Heart left ventricle (tissue), 16 donors: ENCODE results near the gene NUAK1. TPM values are rescaled to one million over a fixed set of nuclear protein-coding genes. Genes with fewer than 3 reads are reported as not detected.
A peak's percentile ranks its signal among the peaks of the same experiment; 100 is the strongest.

Experiments
- ATAC-seq, 4 donors: fragments of 200-7000 bp; cut with Tn5 transposase; one replicate each; pipeline ENCODE4 v1.9.1; 2020 to 2022; ENCODE audit warnings: moderate library complexity in 4 of 4, mild to moderate bottlenecking in 3 of 4, moderate number of reproducible peaks in 1 of 4
- DNase-seq, 5 donors: peaks; one replicate each; pipeline ENCODE4 v3.0.0-alpha.2; 2020
- H3K27ac ChIP-seq, 12 donors: fragments of 200-600 bp; sonication (generic) in 4 of 12; one replicate each; pipeline versions ENCODE4 v1.5.0 to v1.8.0; 2016 to 2022; ENCODE audit warnings: mild to moderate bottlenecking in 2 of 12
- H3K27me3 ChIP-seq, 9 donors: fragments of 200-600 bp; sonication (generic) in 2 of 9; one replicate each; pipeline versions ENCODE4 v1.5.1 to v1.8.0; 2016 to 2022; ENCODE audit warnings: mild to moderate bottlenecking in 3 of 9
- H3K36me3 ChIP-seq, 9 donors: fragments of 200-600 bp; sonication (generic) in 2 of 9; one replicate each; pipeline versions ENCODE4 v1.5.0 to v1.8.0; 2018 to 2022; ENCODE audit warnings: mild to moderate bottlenecking in 2 of 9
- H3K4me1 ChIP-seq, 12 donors: fragments of 200-600 bp; sonication (generic) in 4 of 12; one replicate each; pipeline versions ENCODE4 v1.5.0 to v1.8.0; 2016 to 2022; ENCODE audit warnings: mild to moderate bottlenecking in 3 of 12
- H3K4me3 ChIP-seq, 12 donors: fragments of 200-600 bp; sonication (generic) in 4 of 12; one replicate each; pipeline versions ENCODE4 v1.5.0 to v1.8.0; 2017 to 2022; ENCODE audit warnings: mild to moderate bottlenecking in 9 of 12, moderate library complexity in 4 of 12
- H3K9me3 ChIP-seq, 12 donors: fragments of 200-600 bp; sonication (generic) in 4 of 12; one replicate each; pipeline versions ENCODE4 v1.5.0 to v1.8.0; 2016 to 2022; ENCODE audit warnings: mild to moderate bottlenecking in 1 of 12
- POLR2A ChIP-seq, 2 donors: fragments of 450-650 bp; IDR thresholded peaks; one replicate each; pipeline ENCODE4 v1.6.1; 2017; ENCODE audit warnings: antibody characterized with exemption in 2 of 2, mild to moderate bottlenecking in 2 of 2, moderate library complexity in 2 of 2
- WGBS, 4 donors: extraction: QIAGEN DNeasy Blood & Tissue Kit in 2 of 4; methylation state at CpG; one replicate each; pipeline versions ENCODE4 v1.1.5 to v1.1.7; 2013 to 2018; 5-methylcytosine and 5-hydroxymethylcytosine counted together
- intact Hi-C, 10 donors: fragments of 100-400 bp; cut with DNase I; formaldehyde crosslinking; loops; one replicate each; pipeline versions ENCODE4 v1.11.1 to v1.14.2; 2022
- polyA plus RNA-seq, 2 donors: library from polyadenylated mRNA; stranded (reverse); fragments of 200-250 nt; gene quantifications; one replicate each; pipeline ENCODE4 v1.2.3, GENCODE V29; 2013
- total RNA-seq, 9 donors: library from RNA; depleted of rRNA in 2 of 9; stranded (reverse); fragments of >200 nt in 2 of 9; fragmentation: NEBNext Ultra II Directional in 3 of 9; extraction: Animal tissue kit (Norgen Biotek cat#: 25700) in 3 of 9; gene quantifications; one replicate each; pipeline versions ENCODE4 v1.1.0 to v1.2.4, GENCODE V29; 2016 to 2023
- TF ChIP-seq, protein P1 (sequence below), 12 donors: fragments of 200-600 bp; sonication (generic) in 4 of 12; IDR thresholded peaks; one replicate each; pipeline versions ENCODE4 v1.5.0 to v1.8.0; 2018 to 2022; ENCODE audit warnings: antibody characterized with exemption in 12 of 12, mild to moderate bottlenecking in 5 of 12
- donor health status: ischemic (EF 13 %, LVEDD 7.1; RV severe dilation, severe dysfunction).
- donor health status: healthy with polysubstance abuse.
- donor health status: DM: no; HTN: yes; CAD: no.
- donor health status: DM: no; HTN: no; CAD: no.
- donor health status: ischemic (EF 25% LVEDD 6.9; RV normal size, moderate dysfunction).
- donor health status: ischemic (EF 25% LVEDD 5.7; RV mildly dilated, moderate dysfunction).
- donor health status: healthy.
- donor health status: DM: yes; HTN: yes; CAD: no.
- donor health status: ischemic (EF 35%, LVEDD 5.7; RV mildly dilated, moderate dysfunction).
- donor health status: nonischemic (EF 11% LVEDD 7.7; RV severe dilation, severe dysfunction).
- donor health status: DM: yes; HTN: yes; CAD: no.
- donor health status: PGD.
- donor health status: ischemic (EF 29% LVEDD 5.4; RV normal size, mild dysfunction).
- donor health status: nonischemic (EF 23%, LVEDD 6.1; RV moderate dilation, normal function).

NUAK1 gene
- total and polyA plus RNA-seq, 11 donors: 10.5 to 50.7 (median 39.4) TPM

DNA sequence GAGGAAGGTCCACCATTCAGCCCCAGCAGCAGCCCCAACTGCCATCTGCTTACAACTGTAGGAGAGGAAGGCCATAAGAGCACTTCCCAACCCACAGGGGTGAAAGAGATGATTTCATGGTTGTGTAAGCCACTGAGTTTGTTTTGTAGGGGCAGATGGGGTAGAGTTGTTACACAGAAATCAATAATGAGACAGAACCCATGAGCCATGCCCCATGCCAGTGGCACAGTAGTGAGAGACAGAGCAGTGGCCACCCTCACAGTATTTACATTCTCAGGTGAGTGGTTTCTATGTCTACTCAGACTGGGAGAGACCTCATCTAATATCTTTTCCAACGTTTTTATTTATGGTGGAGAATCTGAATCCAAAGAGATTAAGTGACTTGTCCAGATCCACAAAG lies 68.6 kb downstream of the NUAK1 start:
- intact Hi-C loops: loop anchor here in 1 of 10 donors (10.0 kb wide), 1 partner anchor 65 kb away; the partner anchor contains the start of gene NUAK1
- no peak overlapping the region for H3K4me3 ChIP-seq
- peaks cover 0 to 55% (median 21%) of the 10 kb centered on the region in 12 donors for H3K4me1 ChIP-seq
- no peak overlapping the region for H3K27ac ChIP-seq
- TF ChIP-seq POLR2A (IDR thresholded peaks at IDR 0.05): no peak
- TF ChIP-seq, protein P1, sequence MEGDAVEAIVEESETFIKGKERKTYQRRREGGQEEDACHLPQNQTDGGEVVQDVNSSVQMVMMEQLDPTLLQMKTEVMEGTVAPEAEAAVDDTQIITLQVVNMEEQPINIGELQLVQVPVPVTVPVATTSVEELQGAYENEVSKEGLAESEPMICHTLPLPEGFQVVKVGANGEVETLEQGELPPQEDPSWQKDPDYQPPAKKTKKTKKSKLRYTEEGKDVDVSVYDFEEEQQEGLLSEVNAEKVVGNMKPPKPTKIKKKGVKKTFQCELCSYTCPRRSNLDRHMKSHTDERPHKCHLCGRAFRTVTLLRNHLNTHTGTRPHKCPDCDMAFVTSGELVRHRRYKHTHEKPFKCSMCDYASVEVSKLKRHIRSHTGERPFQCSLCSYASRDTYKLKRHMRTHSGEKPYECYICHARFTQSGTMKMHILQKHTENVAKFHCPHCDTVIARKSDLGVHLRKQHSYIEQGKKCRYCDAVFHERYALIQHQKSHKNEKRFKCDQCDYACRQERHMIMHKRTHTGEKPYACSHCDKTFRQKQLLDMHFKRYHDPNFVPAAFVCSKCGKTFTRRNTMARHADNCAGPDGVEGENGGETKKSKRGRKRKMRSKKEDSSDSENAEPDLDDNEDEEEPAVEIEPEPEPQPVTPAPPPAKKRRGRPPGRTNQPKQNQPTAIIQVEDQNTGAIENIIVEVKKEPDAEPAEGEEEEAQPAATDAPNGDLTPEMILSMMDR (IDR thresholded peaks at IDR 0.05): no peak
- no peaks in the 10 kb centered on the region for H3K27me3 ChIP-seq
- no peak for DNase-seq
- 47 to 66% (median 53%) methylated on average over 1 of the region's 1 CpG for WGBS, 4 donors
- ATAC-seq: no peak
- peaks cover 0 to 89% (median 55%) of the 10 kb centered on the region in 9 donors for H3K36me3 ChIP-seq
- no peaks in the 10 kb centered on the region for H3K9me3 ChIP-seq

DNA sequence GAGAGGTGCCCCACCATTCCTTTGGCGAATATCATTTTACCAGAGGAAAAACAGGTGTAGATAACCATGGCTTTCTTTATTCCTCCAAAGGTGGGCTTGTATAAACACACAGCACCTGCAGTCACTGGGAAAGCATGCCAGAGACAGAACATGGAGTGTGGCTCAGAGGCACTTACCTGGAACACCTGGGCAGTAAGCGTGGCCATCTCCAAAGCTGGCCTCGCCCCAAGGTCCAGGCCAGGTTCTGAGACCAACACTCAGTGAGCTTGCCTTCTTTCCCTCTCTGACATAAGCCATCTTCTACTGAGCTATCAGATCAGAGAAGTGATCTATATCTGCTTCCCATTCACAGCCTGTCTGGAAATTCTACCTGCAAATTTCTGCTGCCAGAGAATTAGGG lies 70.5 kb downstream of the NUAK1 start:
- WGBS, 4 donors: 93 to 99% (median 97%) methylated on average over 3 of the region's 3 CpGs
- TF ChIP-seq POLR2A (IDR thresholded peaks at IDR 0.05): no peak
- TF ChIP-seq, protein P1 (IDR thresholded peaks at IDR 0.05): no peak
- H3K4me1 ChIP-seq: peaks cover 0 to 56% (median 21%) of the 10 kb centered on the region in 12 donors
- intact Hi-C loops: no loop called here
- H3K9me3 ChIP-seq: no peaks in the 10 kb centered on the region
- ATAC-seq (no peak), DNase-seq (no peak)
- H3K4me3 ChIP-seq: no peak overlapping the region
- H3K27ac ChIP-seq: no peak overlapping the region
- no peaks in the 10 kb centered on the region for H3K27me3 ChIP-seq
- H3K36me3 ChIP-seq: peaks cover 0 to 88% (median 58%) of the 10 kb centered on the region in 9 donors

DNA sequence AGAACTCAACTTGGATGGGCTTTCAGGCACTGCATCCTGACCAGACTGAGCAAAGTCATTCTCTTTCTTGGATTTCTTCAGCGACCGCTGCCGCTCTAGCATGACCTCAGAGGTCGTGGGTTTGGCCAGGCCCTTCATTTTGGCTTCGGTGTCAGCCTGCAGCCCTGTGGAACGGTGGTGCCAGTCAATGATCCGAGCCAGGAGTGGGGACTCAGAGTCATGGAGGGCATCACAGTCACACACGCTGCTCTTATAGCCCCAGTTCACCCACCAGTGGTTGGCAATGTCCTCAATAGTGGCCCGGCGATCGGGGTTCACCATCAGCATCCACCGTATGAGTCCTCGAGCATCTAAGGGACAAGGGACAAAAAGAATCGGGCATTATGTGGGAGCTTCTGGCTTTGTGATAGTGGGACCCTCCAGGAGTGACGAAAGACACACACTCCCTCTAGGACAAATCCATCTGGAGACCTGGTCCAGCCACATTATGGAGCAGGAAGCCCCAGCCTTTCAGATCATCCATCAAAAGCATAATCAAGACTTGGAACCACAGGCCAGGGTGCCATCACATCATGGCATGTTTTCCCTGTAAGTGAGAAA lies 71.0 kb downstream of the NUAK1 start:
- no peaks in the 10 kb centered on the region for H3K27me3 ChIP-seq
- peaks cover 0 to 87% (median 58%) of the 10 kb centered on the region in 9 donors for H3K36me3 ChIP-seq
- ATAC-seq: no peak
- no peak overlapping the region for H3K27ac ChIP-seq
- peaks cover 0 to 56% (median 22%) of the 10 kb centered on the region in 12 donors for H3K4me1 ChIP-seq
- intact Hi-C loops: no loop called here
- no peak for DNase-seq
- H3K9me3 ChIP-seq: no peaks in the 10 kb centered on the region
- no peak overlapping the region for H3K4me3 ChIP-seq
- WGBS, 4 donors: 89 to 96% (median 93%) methylated on average over 15 of the region's 15 CpGs
- TF ChIP-seq POLR2A (IDR thresholded peaks at IDR 0.05): no peak
- TF ChIP-seq, protein P1 (IDR thresholded peaks at IDR 0.05): no peak

DNA sequence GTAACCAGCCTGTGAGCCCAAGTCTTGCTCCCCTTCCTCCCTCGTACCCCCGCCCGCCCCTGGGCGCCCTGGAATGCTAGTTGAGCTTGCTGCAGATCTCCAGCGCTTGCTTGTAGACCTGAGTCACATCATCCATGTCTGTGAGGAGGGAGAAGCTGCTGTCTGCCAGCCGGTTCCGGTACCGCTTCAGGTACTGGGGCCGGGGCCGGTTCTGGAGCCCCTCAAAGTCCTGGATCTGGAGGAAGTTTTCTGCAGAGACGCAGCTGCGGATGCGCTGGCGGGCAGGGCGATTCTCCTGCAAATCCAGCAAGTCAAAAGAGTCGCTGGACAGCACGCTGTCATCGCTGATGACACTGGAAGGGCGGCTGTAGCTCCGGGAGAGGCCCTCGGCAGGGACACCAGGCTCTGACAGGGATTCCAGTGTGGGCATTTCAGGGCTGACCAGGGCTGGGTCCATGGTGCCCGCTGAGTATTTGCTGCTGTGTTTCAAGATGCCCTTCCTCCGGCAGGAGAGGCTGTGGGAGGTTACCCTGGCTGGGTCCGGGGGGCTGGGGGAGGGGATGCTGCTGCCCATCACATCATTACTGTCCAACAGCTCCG lies 71.9 kb downstream of the NUAK1 start:
- no peak for ATAC-seq
- peak overlapping the region in 7 of 12 donors; percentile 18 to 62 (median 44) for H3K27ac ChIP-seq
- TF ChIP-seq, protein P1 (IDR thresholded peaks at IDR 0.05): no peak
- no peak for TF ChIP-seq POLR2A (IDR thresholded peaks at IDR 0.05)
- H3K4me3 ChIP-seq: no peak overlapping the region
- intact Hi-C loops: no loop called here
- peaks cover 0 to 81% (median 58%) of the 10 kb centered on the region in 9 donors for H3K36me3 ChIP-seq
- no peak for DNase-seq
- no peaks in the 10 kb centered on the region for H3K9me3 ChIP-seq
- WGBS, 4 donors: 93 to 96% (median 94%) methylated on average over 10 to 25 of the region's 25 CpGs
- H3K27me3 ChIP-seq: no peaks in the 10 kb centered on the region
- peaks cover 0 to 56% (median 24%) of the 10 kb centered on the region in 12 donors for H3K4me1 ChIP-seq
